Measurements from ENCODE around the gene BAG5.

DNA sequence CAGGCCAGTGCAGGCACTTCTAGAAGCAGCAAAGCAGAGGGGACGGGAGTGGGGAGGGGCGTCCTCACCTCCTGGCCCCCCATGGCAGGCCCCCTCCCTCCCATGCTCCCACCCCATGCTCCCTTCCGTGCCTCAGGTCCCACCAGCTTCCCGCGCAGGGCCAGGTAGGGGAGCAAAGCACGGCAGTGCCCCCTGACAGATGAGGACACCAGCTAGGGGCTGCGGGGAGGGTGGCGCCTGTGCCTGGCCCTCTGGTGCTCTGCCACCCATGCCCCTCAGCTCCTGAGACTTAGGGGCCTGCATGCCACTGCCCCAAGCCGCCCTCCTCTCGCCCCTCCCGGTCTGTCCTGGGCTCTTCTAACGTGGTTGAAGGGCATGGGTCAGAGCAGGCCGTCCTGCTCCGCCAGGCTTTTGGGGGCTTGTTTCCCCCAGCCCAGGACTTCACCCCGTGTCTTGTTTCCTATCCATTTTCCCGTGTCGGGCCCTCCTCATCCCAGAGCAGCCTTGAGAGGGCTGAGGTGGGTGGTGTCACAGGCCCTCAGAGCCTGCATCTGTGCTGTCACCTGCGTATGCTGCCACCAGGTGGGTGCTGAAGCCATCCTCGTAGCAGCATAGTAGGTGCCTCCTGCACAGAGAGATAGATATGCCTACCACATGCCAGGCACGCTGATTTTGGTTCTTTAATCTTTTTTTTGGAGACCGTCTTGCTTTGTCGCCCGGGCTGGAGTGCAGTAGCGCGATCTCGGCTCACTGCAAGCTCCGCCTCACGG, 23.2 kb downstream of the BAG5 start:
- TF ChIP-seq POLR2A (IDR thresholded peaks at IDR 0.05) (no peak), POLR2AphosphoS5 (IDR thresholded peaks at IDR 0.05) (no peak)
- TF ChIP-seq, protein P1, sequence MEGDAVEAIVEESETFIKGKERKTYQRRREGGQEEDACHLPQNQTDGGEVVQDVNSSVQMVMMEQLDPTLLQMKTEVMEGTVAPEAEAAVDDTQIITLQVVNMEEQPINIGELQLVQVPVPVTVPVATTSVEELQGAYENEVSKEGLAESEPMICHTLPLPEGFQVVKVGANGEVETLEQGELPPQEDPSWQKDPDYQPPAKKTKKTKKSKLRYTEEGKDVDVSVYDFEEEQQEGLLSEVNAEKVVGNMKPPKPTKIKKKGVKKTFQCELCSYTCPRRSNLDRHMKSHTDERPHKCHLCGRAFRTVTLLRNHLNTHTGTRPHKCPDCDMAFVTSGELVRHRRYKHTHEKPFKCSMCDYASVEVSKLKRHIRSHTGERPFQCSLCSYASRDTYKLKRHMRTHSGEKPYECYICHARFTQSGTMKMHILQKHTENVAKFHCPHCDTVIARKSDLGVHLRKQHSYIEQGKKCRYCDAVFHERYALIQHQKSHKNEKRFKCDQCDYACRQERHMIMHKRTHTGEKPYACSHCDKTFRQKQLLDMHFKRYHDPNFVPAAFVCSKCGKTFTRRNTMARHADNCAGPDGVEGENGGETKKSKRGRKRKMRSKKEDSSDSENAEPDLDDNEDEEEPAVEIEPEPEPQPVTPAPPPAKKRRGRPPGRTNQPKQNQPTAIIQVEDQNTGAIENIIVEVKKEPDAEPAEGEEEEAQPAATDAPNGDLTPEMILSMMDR (IDR thresholded peaks at IDR 0.05): no peak

All from sigmoid colon (tissue), 4 donors.